Measurements from ENCODE around the gene LRRC32. TPM values are rescaled to one million over a fixed set of nuclear protein-coding genes. Genes with fewer than 3 reads are reported as not detected.

Gene LRRC32
- total RNA-seq, 1 experiment from 2014 or later, result not detected

- TF ChIP-seq EZH2phosphoT487 (IDR thresholded peaks at IDR 0.05; ENCODE audit: borderline replicate concordance, low read length) (no peak), EZH2 (IDR thresholded peaks at IDR 0.05; ENCODE audit: low read length, unreplicated experiment) (no peak)
- TF ChIP-seq, protein P1, sequence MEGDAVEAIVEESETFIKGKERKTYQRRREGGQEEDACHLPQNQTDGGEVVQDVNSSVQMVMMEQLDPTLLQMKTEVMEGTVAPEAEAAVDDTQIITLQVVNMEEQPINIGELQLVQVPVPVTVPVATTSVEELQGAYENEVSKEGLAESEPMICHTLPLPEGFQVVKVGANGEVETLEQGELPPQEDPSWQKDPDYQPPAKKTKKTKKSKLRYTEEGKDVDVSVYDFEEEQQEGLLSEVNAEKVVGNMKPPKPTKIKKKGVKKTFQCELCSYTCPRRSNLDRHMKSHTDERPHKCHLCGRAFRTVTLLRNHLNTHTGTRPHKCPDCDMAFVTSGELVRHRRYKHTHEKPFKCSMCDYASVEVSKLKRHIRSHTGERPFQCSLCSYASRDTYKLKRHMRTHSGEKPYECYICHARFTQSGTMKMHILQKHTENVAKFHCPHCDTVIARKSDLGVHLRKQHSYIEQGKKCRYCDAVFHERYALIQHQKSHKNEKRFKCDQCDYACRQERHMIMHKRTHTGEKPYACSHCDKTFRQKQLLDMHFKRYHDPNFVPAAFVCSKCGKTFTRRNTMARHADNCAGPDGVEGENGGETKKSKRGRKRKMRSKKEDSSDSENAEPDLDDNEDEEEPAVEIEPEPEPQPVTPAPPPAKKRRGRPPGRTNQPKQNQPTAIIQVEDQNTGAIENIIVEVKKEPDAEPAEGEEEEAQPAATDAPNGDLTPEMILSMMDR (conservative IDR thresholded peaks at IDR 0.05; ENCODE audit: low read depth, low read length), result no peak
- Histone ChIP-seq H4K20me1 (ENCODE audit: low read length) (no peaks in the 10 kb centered on the region), H3K79me2 (ENCODE audit: low read length) (no peaks in the 10 kb centered on the region), H3K9ac (ENCODE audit: low read length) (no peak overlapping the region), H3F3A (ENCODE audit: low read length, unreplicated experiment) (no peaks in the 10 kb centered on the region), H3K4me1 (ENCODE audit: insufficient read depth, low read length) (no peaks in the 10 kb centered on the region), H3K9me3 (ENCODE audit: low read length) (no peaks in the 10 kb centered on the region), H3K27me3 (ENCODE audit: low read length) (peaks cover 13% of the 10 kb centered on the region; the same call in 1 of the 2 replicates), H3K36me3 (ENCODE audit: low read depth, low read length) (no peaks in the 10 kb centered on the region), H3K9me2 (replicated peaks; ENCODE audit: low read length) (no peaks in the 10 kb centered on the region), H3K4me3 (ENCODE audit: low read length) (no peak overlapping the region), H3K27ac (ENCODE audit: low read length) (no peak overlapping the region), H2AFZ (ENCODE audit: low read length) (no peak overlapping the region), H3K4me2 (ENCODE audit: low read length) (no peak overlapping the region)
- ATAC-seq, result no peak
- BruUV-seq (replicated peaks), result no TSS peak
- ChIA-PET POLR2A (ENCODE audit: unreplicated experiment) (no interaction called here), CTCF (no interaction called here)
- intact Hi-C loops (cut with micrococcal nuclease), result no loop called here
- DNase-seq, result no peak
These were observed 38.8 kb downstream of the LRRC32 start for GRCh38 chr11:76631566-76632308.

- Histone ChIP-seq H3K4me3 (ENCODE audit: low read length) (no peak overlapping the region), H3K4me1 (ENCODE audit: insufficient read depth, low read length) (no peaks in the 10 kb centered on the region), H3K27ac (ENCODE audit: low read length) (no peak overlapping the region), H3F3A (ENCODE audit: low read length, unreplicated experiment) (no peaks in the 10 kb centered on the region), H2AFZ (ENCODE audit: low read length) (no peak overlapping the region), H3K9ac (ENCODE audit: low read length) (no peak overlapping the region), H3K9me2 (replicated peaks; ENCODE audit: low read length) (no peaks in the 10 kb centered on the region), H3K4me2 (ENCODE audit: low read length) (no peak overlapping the region), H4K20me1 (ENCODE audit: low read length) (no peaks in the 10 kb centered on the region), H3K9me3 (ENCODE audit: low read length) (peaks cover 3% of the 10 kb centered on the region; the same call in 1 of the 2 replicates), H3K36me3 (ENCODE audit: low read depth, low read length) (no peaks in the 10 kb centered on the region), H3K27me3 (ENCODE audit: low read length) (peaks cover 9% of the 10 kb centered on the region; the same call in 1 of the 2 replicates), H3K79me2 (ENCODE audit: low read length) (no peaks in the 10 kb centered on the region)
- CTCF ChIA-PET, result no interaction called here
- BruUV-seq (replicated peaks), result no TSS peak
- intact Hi-C loops (cut with micrococcal nuclease), result no loop called here
- TF ChIP-seq EZH2 (IDR thresholded peaks at IDR 0.05; ENCODE audit: low read length, unreplicated experiment), result no peak
- TF ChIP-seq, protein P1 (conservative IDR thresholded peaks at IDR 0.05; ENCODE audit: low read depth, low read length), result no peak
- no peak for TF ChIP-seq EZH2phosphoT487 (IDR thresholded peaks at IDR 0.05; ENCODE audit: borderline replicate concordance, low read length)
- DNase-seq, result no peak
- POLR2A ChIA-PET (ENCODE audit: unreplicated experiment), result no interaction called here
- ATAC-seq, result no peak
These were observed 39.8 kb downstream of the LRRC32 start for GRCh38 chr11:76630600-76631281.

Measured in PC-3 (cell line).